Effector memory CD4-positive, alpha-beta T cell (primary cell): ENCODE measurements around the gene FRMD4B.

Source experiments
- DNase-seq, 3 donors: peaks; one replicate each; pipeline ENCODE4 v3.0.0-alpha.2; 2020
- H3K27ac ChIP-seq: 2 replicates; pipeline ENCODE4 v1.7.0; 2013; ENCODE audit warnings: mild to moderate bottlenecking, low read length, moderate library complexity; ENCODE audit not compliant: insufficient read depth, poor library complexity, severe bottlenecking
- H3K27me3 ChIP-seq: replicated peaks from 2 replicates; pipeline ENCODE4 v1.7.0; 2013; ENCODE audit warnings: mild to moderate bottlenecking, low read length; ENCODE audit not compliant: insufficient read depth, control insufficient read depth, poor library complexity, severe bottlenecking
- H3K36me3 ChIP-seq: 2 replicates; pipeline ENCODE4 v1.7.0; 2013; ENCODE audit warnings: mild to moderate bottlenecking, low read length, moderate library complexity; ENCODE audit not compliant: control insufficient read depth, insufficient read depth
- H3K4me1 ChIP-seq: 2 replicates; pipeline ENCODE4 v1.7.0; 2013; ENCODE audit warnings: low read length, mild to moderate bottlenecking; ENCODE audit not compliant: control insufficient read depth, insufficient read depth, poor library complexity, severe bottlenecking
- H3K4me3 ChIP-seq: 2 replicates; pipeline ENCODE4 v1.7.0; 2013; ENCODE audit warnings: low read length, low read depth, mild to moderate bottlenecking; ENCODE audit not compliant: insufficient read depth, poor library complexity, severe bottlenecking
- H3K9me3 ChIP-seq: 2 replicates; pipeline ENCODE4 v1.7.0; 2013; ENCODE audit warnings: mild to moderate bottlenecking, low read length, moderate library complexity; ENCODE audit not compliant: control insufficient read depth

The FRMD4B gene

DNA sequence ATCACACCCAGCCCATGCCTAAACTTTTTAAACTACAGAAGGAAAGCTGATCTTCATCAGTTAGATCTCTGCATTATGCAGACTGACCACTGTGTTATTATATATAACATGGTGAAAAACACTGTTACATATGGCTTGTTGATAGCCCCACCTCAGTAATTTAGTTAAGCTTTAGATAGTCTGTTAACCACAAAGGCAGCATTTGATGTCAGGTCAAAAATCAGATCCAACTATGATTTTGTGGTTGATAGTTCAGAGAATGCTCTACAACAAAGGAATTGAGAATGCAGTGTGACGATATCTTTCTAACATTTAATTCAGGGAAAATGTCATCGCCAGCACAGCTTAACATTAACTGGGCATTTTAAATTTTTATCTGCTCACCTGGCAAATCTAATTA, 225.8 kb downstream of the FRMD4B start:
- no peak overlapping the region for H3K27ac ChIP-seq
- no peak overlapping the region for H3K4me3 ChIP-seq
- no peaks in the 10 kb centered on the region for H3K4me1 ChIP-seq
- no peaks in the 10 kb centered on the region for H3K9me3 ChIP-seq
- no peak for DNase-seq
- no peaks in the 10 kb centered on the region for H3K27me3 ChIP-seq
- H3K36me3 ChIP-seq, result no peaks in the 10 kb centered on the region

DNA sequence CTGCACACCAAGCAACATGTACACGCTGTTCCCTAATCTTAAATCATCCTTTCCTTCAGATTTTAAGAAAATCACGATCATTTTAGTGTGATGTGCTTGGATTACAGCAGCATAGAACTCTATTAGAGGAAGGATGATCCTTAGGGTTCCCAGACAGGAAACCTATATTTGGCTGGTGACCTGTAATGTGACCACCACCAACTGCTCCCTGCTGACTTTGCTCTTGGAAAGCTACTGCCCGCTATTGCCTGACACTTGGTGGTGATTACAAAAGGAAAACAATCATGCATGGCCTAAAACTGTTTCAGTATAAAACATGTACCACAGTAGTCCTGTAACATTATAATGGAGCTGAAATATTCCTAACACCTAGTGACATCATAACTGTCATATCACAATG, 236.3 kb downstream of the FRMD4B start:
- Histone ChIP-seq H3K4me3 (no peak overlapping the region), H3K27me3 (no peaks in the 10 kb centered on the region), H3K4me1 (no peaks in the 10 kb centered on the region), H3K36me3 (no peaks in the 10 kb centered on the region), H3K9me3 (no peaks in the 10 kb centered on the region), H3K27ac (no peak overlapping the region)
- DNase-seq, result no peak

DNA sequence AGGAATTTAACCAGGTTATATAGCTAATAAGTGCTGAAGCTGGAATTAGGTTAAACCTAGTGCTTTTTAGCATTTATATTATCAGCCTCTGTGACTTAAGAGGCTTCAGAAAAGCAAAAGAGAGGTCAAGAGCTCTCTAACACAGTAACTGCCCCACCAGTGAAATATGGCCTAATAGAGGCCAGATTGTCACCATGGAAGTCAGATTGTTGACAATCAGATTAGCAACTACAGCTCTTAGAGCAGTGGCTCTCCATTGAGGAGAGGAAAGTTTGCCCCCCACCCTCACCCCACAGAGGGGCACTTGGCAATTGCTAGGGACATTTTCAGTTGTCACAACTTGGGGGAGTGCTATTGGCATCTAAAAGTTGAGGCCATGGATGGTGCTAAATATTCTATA, 240.2 kb downstream of the FRMD4B start:
- H3K27me3 ChIP-seq, result no peaks in the 10 kb centered on the region
- no peaks in the 10 kb centered on the region for H3K36me3 ChIP-seq
- no peak overlapping the region for H3K27ac ChIP-seq
- no peak for DNase-seq
- no peaks in the 10 kb centered on the region for H3K4me1 ChIP-seq
- no peak overlapping the region for H3K4me3 ChIP-seq
- H3K9me3 ChIP-seq, result no peaks in the 10 kb centered on the region

DNA sequence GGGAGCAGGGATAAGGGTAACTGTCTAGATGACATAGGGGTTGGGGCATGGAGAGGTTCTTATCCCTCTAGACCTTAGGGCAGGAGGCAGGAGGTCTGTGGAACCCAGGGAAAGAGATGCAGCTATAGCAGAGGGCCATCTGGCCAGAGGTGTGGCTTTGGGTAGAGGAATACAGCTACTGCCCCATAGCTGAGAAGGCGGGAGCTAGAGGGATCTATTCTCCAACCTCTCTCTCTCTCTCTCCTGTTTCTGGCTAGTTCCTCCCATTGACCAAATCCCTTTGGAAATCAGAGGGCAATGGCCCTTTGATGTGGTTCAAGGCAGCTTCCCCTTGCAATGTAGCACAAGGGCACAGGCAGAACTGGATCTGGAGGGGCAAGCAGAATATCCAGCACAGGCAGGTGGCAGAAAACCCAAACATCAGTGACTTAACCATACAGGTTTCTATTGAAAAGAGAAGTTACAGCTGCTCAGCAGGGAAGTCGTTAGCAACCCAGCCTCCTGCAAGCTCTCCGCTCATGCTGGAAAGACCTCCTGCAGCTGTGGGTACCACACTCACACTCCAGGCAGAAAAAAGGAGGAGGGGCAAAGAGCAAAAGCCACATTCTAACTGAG, 241.2 kb downstream of the FRMD4B start:
- no peak overlapping the region for H3K4me3 ChIP-seq

DNA sequence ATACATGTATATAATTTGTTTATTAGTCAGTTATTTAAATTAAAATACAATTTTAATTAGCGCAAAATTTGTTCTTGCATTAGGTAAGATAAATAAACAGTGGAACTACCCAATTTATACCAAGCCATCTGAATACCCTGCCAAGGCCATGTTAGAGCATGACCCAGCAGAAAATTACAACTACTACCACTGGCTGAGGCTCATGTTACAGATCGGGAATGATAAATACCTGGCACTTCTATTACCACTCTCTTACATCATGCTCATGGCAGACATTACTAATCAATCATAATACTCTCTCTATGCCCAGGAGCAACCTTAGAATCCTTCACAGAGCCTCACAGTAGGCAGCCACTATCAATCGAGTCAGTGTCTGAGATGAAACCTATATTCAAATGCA, 242.3 kb downstream of the FRMD4B start:
- Histone ChIP-seq H3K27ac (no peak overlapping the region), H3K36me3 (no peaks in the 10 kb centered on the region), H3K27me3 (no peaks in the 10 kb centered on the region), H3K4me1 (no peaks in the 10 kb centered on the region), H3K4me3 (no peak overlapping the region), H3K9me3 (no peaks in the 10 kb centered on the region)
- no peak for DNase-seq

More for the DNA sequence above, 241.2 kb downstream of the FRMD4B start:
- H3K27ac ChIP-seq, result no peak overlapping the region
- H3K4me1 ChIP-seq, result no peaks in the 10 kb centered on the region
- H3K9me3 ChIP-seq, result no peaks in the 10 kb centered on the region
- no peaks in the 10 kb centered on the region for H3K27me3 ChIP-seq
- H3K36me3 ChIP-seq, result no peaks in the 10 kb centered on the region
- no peak for DNase-seq

DNA sequence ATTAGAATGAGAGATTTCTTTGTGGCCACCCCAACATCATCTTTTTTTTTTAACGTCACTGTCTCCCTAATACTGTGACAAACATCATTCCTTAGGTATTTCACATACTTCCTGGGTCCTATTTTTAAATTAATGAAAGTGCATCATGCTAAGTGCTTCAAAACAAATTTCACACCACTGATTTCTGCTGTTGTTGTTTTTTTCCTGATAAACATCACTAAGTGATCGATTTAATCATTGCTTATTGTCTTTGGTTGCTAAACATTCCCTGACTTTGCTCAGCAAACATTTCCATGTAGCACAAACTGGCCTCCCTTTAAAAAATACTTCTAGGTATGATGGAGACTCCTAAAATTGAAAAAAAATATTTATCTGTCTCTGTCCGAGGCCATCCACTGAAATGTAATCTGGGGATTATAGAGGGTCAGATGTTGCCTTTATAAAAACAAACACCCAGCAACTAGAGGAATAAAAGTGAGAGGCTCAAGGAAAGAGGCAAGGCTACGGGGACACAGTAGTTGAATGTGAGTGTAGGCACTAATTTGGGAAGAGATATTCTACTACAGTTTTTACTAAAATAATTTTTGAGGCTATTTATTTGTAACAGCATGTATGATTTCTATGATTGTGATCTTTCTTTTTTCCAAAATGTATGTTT, 243.0 kb downstream of the FRMD4B start:
- no peak for DNase-seq
- Histone ChIP-seq H3K4me1 (no peaks in the 10 kb centered on the region), H3K27me3 (no peaks in the 10 kb centered on the region), H3K9me3 (no peaks in the 10 kb centered on the region), H3K4me3 (no peak overlapping the region), H3K36me3 (no peaks in the 10 kb centered on the region), H3K27ac (no peak overlapping the region)

DNA sequence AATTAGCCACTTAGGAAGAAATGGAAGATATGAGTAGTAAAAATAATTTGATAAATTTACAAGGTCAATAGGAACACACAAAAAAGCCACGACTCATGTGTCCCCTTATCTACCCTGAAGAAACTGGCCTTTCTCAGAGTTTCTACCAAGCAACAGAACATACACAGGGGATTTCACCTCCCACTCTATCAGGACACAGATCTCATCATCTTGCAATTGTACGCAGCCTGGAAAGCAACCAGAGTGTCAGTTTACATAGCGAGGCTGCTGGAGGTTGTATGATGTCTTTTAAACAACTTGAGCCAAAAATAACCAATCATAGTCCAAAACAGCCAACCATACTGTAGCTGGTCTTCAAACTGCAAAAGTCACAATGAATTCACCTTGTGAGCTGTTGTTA, 243.8 kb downstream of the FRMD4B start:
- Histone ChIP-seq H3K9me3 (no peaks in the 10 kb centered on the region), H3K36me3 (no peaks in the 10 kb centered on the region), H3K4me1 (no peaks in the 10 kb centered on the region), H3K27ac (no peak overlapping the region), H3K27me3 (no peaks in the 10 kb centered on the region), H3K4me3 (no peak overlapping the region)
- no peak for DNase-seq

DNA sequence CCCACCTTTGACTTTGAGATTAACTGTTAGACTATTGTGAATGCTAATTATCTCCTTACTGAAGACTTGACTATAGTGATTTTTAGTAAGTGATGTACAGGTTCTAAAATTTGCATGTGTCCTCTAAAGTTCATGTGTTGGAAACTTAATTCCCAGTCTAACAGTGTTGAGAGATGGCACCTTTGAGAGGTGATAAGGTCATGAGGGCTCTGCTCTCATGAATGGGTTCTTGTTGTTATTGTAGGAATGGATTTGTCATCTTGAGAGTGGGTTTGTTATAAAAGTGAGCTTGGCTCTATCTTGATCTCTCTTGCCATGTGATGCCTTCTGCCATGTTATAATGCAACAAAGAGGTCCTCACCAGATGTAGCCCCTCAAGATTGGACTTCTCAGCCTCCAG, 244.6 kb downstream of the FRMD4B start:
- no peaks in the 10 kb centered on the region for H3K9me3 ChIP-seq
- no peak for DNase-seq
- H3K27ac ChIP-seq, result no peak overlapping the region
- no peak overlapping the region for H3K4me3 ChIP-seq
- H3K27me3 ChIP-seq, result no peaks in the 10 kb centered on the region
- H3K36me3 ChIP-seq, result no peaks in the 10 kb centered on the region
- no peaks in the 10 kb centered on the region for H3K4me1 ChIP-seq

DNA sequence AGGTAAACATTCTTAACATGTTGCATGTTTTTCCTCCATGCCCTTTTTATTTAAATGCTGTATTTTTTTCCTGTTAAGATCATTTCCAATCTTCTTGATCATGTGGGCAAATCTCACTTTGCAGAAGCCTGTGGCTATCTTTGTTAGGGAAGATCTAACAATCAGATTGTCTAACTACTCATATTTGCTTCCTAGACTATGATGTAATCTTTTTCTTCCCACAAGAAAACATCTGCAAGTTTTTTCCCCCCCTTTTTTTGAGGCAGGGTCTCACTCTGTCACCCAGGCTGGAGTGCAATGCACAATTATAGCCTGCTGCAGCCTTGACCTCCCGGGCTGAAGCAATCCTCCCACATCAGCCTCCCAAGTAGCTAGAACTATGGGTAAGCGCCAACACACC, 248.5 kb downstream of the FRMD4B start:
- Histone ChIP-seq H3K4me3 (no peak overlapping the region), H3K4me1 (no peaks in the 10 kb centered on the region), H3K27ac (no peak overlapping the region), H3K9me3 (no peaks in the 10 kb centered on the region), H3K36me3 (no peaks in the 10 kb centered on the region), H3K27me3 (no peaks in the 10 kb centered on the region)
- DNase-seq, result no peak

DNA sequence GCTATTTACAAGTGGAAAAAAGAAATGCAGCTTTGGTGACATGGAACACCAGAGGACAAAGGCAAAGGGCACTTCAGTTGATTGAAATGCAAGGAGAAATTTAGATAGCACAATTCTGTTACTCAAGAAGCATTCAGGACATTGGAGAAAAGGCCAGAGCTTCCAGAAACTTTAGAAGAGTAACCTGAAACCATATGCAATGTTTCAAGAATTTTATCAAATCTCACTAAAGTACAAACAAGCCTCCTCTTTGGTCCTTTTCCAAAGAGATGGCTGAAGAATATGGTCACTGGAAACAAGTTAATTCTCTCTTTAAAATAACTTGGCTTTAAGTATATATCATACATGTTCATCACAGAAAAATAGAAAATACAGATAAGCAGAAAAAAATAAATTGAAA, 248.9 kb downstream of the FRMD4B start:
- H3K4me1 ChIP-seq, result no peaks in the 10 kb centered on the region
- H3K36me3 ChIP-seq, result no peaks in the 10 kb centered on the region
- DNase-seq, result no peak
- no peak overlapping the region for H3K4me3 ChIP-seq
- no peaks in the 10 kb centered on the region for H3K27me3 ChIP-seq
- H3K9me3 ChIP-seq, result no peaks in the 10 kb centered on the region
- H3K27ac ChIP-seq, result no peak overlapping the region
